C1 segment of cervical spinal cord (tissue), 14 donors: Measurements from ENCODE around the gene TNNT2.

Experiments
- DNase-seq, 14 donors: peaks; one replicate each; lab custom pipeline; 2025; lab: John Stamatoyannopoulos, UW

Gene TNNT2

DNA sequence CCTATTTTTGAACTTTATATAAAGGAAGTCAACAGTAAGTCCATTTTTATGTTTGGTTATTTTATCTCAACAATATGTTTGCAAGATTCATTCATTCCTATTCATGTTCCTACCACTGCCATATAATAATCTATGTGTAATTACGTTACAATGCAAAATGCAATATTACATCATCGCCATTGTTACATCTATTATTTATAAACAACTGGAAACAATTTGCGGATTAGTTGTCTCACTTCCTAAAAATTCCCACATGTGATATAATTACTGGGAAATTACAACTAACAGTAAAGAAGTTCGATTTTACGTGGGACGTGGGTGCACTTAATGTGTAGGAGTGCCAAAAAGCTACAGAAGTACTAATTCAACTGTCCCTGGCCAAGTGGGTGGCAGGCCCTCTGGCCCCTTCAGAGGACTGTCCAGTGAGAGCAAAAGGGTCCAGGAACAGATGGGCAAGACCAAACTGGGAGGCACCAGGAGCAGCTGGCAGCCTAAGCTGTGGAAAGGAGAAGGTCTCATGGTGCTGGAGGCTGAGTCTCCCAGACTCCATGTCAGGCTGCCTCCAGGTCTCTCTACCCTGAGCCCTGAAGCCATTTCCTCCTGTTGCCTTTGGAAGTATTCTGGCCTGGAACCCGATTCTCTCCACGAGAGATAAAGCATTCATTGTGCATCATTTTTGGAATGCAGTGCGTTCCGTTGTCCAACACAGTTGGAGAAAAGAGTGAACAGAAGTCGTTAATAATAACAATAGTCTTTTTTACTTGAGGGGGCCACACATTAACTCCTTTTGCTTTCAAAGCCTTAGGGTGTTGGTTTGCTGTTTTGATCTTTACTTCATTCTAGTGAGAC lies 42.9 kb downstream of the TNNT2 start:
- no peak for DNase-seq

DNA sequence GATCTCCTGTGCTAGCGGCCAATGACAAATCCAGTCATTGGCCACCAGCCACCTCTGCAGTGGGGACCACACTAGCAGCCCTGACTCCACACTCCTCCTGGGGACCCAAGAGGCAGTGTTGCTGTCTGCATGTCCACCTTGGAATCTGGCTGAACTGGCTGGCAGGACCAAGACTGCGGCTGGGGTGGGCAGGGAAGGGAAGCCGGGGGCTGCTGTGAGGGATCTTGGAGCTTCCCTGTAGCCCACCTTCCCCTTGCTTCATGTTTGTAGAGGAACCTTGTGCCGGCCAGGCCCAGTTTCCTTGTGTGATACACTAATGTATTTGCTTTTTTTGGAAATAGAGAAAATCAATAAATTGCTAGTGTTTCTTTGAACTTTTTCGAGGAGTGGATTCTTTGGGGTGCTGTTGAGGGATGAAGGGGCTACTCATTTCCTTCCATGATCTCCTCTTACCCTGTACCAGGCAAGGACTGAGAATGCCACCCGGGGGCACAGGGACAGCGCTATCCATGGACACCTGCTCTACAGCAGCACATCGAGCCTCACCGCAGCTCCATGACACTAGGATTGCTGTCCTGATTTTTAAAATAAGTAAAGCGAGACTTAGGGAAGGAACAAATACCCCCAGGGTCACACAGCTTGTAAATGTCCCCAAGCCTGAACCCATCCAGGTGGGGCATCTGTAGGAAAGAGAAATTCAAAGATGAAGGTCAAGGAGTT lies 44.7 kb downstream of the TNNT2 start:
- no peak for DNase-seq

DNA sequence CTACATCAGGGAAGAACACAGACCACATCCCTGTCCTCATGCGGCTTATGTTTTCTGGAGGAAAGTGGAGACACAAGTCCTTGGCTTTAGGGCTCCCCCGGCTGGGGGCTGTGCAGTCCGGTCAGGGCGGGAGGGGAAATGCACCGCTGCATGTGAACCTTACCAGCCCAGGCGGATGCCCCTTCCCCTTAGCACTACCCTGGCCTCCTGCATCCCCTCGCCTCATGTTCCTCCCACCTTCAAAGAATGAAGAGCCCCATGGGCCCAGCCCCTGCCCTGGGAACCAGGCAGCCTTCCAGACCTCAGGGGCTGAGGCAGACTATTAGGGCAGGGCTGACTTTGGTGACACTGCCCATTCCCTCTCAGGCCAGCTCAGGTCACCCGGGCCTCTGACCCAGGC lies 45.5 kb downstream of the TNNT2 start:
- DNase-seq: no peak

DNA sequence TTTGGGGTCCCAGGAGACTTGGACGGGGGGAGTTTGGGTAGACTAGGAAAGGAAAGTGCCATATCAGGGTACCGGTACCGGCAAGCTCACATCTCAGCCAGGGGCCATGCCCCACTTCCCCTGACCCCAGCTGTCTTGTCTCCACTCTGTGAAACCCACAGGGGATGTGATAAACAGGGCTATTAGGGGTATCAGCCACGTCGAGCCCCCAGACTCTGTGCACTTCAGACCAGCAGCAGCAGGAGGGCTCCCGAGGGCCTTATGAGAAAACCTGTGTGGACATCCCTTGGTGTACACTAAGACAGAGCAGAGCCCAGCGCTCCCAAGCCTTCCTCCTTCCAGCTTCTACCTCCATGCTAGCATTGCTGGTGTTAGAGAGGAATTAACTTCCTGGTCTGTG lies 46.3 kb downstream of the TNNT2 start:
- no peak for DNase-seq

DNA sequence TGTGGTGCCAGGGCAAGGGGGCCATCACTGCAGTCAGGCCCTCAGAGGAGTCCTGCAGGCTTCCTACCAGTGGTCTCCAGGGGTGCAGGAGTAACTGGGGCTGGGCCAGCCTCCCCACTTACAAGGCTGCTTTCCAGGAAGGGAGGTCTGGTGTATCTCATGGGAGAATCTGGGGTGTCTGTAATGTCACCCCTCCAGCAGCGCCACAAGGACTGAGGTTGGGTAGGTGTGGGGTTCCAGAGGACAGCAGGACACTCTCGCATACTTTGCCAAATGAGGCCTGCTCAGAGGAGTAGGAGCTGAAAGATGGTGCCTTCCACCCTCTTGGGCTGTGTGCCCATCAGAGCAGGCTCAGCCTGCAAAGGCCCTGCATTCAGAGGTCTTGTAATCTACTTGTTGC lies 46.9 kb downstream of the TNNT2 start:
- no peak for DNase-seq

DNA sequence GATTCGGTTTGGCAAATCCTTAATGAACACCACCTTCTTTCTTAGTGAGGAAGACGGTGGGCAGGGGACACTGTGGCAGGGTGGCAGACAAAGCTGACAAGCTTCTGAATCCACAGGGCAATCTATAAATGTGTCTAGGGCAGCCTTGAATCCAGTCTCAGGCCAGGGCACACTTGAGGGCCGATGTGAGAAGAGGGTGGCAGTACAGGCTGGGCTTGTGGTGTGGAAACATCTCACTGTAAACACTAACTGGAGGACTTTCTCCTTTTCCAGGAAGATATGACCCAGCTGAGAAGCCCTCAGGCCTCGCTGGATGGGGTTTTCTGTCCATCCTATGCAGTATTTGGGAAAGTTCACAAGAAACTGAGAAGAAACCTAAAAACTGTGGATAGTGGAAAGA lies 47.7 kb downstream of the TNNT2 start:
- DNase-seq: no peak

DNA sequence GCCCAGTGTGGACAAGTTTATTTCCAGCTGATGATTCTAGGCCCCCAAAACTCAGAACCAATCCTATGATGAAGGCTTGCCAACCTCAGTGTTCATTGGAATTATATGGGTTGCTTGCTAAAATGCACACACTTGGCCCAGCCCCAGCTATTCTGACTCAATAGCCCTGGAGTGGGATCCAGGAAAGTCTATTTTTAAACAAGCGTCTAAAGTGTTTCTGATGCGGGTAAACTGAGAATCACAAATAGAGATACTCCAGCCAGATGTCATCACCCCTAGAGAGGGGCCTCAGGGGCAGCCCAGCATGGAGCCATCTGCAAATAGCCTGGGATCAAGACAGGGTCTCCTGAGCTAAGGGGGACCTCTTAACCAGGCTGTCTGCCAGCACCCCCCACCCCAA lies 48.2 kb downstream of the TNNT2 start:
- DNase-seq: no peak

DNA sequence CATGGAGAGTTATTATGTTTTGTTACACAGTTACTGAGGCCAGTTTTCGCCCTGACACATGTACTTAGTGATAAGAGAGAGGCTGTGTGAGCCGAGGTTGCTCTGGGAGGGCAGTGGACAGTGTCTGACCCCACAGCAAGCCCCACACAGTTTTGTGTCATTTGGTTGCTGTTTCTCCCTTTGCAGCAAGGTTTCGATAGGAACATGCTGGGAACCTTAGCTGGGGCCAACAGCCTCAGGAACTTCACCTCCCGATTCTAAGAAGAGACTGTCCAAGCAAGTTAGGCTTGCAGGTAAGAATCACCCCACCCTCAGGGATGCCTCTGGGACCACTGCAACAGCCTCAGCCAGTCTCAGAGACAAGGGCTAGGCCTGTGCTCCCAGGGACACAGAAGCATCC lies 48.9 kb downstream of the TNNT2 start:
- no peak for DNase-seq

DNA sequence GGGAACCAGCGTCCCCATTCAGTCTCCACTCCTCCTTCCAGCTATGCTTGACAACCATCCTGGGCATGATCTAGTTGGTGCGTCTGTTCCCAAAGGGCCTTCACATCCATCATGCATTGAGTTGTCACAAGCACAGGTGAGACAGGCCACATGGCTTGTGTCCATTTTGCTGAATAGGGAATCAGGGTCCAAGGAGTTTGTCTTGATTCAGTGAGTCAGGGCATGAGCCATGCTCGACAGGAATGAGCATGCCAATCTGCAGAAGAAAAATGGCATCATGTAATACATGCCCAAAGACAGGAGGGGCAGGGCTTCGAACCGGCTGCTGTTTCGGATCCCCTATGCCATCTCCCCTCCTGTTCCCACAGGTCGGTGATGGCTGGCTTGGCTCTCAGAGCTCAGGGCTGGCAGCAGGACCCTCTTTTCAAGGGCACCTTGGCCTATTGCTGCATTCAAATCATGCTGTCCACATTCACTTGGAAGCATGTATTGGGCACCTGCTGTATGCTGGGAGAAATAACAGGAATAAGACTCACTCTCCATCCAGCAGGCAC lies 49.7 kb downstream of the TNNT2 start:
- DNase-seq: no peak

DNA sequence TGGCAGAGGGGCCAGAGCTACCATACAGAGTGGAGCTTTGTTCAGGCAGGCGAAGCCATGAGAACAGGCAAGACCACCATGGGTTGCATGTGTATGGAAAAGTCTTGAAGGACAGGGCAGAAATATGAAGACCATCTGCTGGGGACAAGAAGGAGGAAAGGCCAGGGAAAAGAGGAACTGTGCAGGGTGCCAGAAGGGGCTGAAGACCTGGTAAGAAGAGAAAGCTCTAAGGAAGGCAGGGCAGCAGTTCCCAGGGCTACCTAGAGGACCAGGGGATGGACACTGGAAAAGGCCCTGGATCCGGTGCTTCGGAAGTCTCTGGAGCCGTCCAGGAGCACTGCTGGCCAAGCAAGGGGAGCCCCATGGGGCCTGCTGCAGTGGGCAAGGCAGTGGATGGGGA lies 50.8 kb downstream of the TNNT2 start:
- DNase-seq: no peak

DNA sequence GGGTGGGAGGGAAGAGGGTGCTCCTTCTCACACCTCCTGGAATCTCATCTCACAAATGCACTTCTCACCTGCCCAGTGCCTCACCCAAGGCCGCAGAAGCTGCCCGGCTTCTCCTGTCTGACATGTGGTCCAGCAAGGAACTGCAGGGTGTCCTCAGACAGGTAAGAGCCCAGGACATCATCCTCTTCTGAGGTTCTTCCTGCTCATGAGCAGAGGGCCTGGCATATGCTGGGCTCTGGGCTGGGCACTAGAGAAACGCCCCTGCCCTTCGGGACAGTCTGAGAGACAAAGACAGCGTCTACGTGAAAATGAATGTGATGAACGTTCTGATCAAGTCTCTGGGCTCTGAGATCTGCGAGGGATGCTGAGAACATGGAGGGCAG lies 51.8 kb downstream of the TNNT2 start:
- DNase-seq: no peak

DNA sequence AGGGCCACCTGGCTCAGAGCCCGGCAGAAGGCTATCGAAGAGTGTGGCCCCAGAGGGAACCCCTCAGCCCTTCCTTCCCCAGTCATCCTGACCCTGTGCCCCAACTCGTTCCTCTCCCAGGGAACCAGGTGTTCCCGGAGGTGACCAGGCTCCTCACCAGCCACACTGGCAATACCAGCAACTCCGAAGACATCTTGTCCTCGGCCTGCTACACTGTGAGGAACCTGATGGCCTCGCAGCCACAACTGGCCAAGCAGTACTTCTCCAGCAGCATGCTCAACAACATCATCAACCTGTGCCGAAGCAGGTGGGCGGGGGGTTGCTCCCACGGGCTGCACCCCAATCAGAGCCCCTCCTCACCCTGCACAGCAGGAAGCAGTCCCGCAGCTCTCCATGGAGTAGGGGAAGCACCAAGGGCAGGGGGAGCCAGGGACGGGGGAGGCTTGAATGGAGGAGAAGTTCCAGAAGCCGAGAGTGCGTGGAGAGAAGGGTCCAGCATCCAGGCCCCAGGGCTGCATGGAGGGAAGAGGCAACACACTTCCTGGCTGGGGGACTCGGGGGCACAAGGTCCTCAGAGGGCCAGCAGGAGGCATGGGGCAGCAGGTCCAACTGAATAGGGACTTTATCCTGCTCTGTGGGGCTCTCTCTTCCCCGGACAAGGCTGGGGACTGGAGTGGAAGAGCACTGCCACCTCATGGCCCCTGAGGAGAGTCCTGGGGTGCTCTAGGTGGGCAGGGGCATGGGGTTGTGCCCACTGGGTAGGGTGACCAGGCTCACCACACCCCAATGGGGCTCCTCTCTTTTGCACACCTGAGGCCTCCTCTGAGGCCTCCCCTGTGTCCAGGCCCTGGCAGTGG lies 52.4 kb downstream of the TNNT2 start:
- no peak for DNase-seq

DNA sequence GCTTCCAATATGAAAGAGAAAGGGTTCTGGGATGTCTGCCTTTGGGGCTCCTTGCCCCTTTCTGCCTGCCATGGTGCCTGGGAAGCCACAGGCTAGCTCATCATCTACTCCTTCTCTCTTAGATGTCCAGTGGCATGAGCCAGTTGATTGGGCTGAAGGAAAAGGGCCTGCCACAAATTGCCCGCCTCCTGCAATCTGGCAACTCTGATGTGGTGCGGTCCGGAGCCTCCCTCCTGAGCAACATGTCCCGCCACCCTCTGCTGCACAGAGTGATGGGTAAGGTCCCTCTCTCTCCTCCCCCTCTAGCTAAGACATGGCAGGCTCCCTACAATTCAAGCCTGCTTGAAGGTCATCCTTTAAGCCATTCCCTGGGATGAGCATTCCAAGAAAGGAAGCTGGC lies 53.2 kb downstream of the TNNT2 start:
- no peak for DNase-seq

DNA sequence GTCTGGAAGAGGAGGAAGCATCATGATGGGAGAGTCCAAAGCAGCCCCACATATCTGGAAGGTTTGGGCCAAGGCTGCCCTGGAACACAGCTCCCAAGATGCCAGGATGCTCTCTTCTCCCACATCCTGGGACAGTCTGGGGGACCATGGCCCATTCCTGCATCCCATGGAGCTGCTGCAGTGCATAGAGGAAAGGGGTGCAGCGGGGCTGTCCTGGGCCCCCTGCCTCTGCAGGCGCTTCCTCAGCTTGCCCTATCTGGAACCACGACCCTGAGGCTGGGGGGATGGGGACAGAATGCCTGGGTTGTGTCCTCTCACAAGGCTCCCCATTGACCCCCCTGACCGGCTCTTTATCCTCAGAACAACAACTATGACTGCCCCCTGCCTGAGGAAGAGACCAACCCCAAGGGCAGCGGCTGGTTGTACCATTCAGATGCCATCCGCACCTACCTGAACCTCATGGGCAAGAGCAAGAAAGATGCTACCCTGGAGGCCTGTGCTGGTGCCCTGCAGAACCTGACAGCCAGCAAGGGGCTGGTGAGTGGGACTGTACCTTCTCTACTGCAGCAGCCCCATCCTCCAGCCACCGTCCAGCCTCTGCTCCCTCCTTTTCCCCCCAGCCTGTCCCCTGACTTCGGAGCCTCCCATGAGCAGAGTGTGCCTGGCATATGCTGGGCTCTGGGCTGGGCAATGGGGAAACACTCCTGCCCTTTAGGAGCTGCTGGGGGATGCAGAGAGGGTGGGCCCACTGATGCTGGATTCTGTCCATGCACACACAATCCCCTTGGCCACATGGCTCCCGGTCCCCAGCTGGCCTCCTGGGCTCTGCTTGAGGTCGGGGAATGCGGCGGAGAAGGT lies 54.6 kb downstream of the TNNT2 start:
- no peak for DNase-seq

DNA sequence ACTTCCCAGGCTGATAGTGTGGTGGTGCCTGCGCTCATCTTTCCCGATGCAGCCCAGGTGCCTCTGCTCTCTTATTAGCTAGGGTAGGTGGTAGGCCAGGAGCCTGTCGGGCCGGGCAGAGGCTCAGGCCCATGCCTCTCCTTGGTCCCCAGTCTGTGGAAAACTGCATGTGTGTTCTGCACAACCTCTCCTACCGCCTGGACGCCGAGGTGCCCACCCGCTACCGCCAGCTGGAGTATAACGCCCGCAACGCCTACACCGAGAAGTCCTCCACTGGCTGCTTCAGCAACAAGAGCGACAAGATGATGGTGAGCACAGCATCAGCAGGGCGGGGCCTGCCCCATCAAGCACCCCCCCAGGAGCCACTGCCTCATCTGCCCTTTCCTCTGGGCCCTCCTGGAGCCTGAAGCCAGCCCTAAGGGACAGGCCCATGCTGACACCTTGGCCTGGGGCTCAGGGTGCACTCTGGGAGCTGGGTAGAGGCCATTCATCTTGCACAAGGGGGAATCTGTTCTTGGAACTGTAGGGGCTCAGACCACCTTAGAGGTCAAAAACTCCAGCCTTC lies 55.6 kb downstream of the TNNT2 start:
- DNase-seq: no peak

DNA sequence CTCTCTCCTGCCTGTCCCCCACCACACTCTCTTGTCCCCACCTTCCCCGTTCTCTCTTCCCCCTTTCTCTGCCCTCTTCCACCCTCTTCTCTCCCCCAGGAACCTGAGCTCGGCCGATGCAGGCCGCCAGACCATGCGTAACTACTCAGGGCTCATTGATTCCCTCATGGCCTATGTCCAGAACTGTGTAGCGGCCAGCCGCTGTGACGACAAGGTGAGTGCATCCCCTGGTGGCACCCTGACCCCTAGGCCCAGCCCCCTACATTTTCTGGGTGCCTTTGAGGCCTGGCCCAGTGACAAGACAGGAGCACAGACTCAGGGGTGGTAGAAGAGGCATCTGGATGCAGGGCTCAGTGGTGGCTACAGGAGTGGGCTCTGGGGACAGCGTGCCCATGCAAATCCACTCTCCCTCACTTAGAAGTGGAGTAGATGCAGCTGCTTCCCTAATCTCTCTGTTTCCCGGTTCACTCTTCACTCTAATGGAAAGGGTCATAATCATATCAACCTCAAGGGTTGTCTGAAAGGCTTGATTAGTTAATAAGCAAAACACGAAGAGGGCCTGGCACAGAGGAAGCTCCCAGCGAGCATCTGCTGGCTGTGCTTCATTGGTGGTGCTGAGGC lies 57.2 kb downstream of the TNNT2 start:
- DNase-seq: no peak

DNA sequence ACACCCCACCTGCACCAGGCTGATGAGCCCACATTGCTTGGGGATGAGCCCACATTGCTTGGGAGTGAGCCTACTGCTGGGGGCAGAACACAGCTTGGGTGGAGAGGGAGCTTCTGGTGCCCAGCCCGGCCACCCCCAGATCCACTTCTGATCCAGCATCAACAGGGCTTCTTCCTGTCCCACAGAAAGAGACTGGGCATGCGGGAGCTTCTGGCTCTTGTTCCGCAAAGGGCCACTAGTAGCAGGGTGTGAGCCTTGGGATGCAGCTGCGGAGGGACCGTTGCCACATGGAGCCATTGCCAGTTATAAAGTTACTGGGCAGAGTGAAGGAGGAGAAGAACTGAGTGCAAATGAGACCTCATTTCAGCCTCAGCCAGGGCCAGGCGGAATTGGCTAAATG lies 57.8 kb downstream of the TNNT2 start:
- DNase-seq: no peak

DNA sequence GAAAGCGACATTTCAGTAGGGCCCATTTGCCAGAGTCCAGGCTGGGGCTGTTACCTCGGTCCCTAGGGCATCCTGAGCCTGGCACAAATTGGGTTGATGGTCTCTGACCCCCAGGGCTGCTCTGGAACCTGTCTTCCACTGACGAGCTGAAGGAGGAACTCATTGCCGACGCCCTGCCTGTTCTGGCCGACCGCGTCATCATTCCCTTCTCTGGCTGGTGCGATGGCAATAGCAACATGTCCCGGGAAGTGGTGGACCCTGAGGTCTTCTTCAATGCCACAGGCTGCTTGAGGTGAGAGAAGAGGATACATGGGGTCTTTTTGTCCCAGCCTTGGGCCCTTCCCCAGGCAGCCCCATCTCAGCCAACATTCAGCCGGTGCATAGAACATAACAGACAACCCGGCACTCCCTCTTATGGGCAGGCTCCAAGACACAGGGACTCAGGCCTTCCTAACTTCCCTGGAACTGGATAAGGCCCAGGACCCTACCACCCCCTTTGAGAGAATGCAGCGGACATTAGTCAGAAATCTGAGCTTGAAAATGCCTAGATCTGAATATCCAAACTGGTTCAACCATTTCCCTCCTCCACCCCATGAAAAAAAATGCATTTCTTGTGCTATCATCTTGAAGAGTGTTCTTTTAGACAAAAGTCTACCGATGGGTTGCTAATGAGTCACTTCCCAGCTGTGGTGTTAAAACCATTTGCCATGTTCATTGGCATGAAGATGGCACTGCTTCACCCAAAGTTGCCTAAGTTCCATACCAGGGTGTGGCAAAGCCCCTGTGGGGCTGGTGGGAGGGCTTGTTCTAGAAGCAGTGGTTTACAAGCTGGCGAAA lies 58.8 kb downstream of the TNNT2 start:
- DNase-seq: no peak

DNA sequence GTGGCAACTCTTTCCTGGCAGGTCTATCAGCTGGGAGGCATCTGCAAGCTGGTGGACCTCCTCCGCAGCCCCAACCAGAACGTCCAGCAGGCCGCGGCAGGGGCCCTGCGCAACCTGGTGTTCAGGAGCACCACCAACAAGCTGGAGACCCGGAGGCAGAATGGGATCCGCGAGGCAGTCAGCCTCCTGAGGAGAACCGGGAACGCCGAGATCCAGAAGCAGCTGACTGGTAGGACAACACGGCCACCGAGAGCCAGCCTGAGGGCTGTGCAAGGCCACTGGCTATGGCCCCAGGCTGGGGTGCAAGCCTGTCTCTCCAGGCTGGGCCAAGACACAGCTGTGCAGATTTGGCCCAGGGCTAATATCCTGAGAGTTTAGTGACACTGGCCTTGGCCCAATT lies 59.9 kb downstream of the TNNT2 start:
- no peak for DNase-seq
